SK-N-SH (cell line): ENCODE measurements around the gene NOXA1. TPM values are rescaled to one million over a fixed set of nuclear protein-coding genes. Genes with fewer than 3 reads are reported as not detected.

ENCODE experiments used
- CTCF ChIA-PET: fragments of 300-600, 350-600 bp; formaldehyde crosslinking; extraction: SDS; loops from one replicate; lab custom pipeline; 2021; lab: Yijun Ruan, JAX
- POLR2A ChIA-PET: fragments of 350-600 bp; sonication (Branson Sonifier 250); formaldehyde crosslinking; extraction: SDS; loops from one replicate; lab custom pipeline; 2020; ENCODE audit warnings: antibody characterized with exemption, inconsistent platforms; lab: Yijun Ruan, JAX
- DNase-seq: peaks from one replicate; pipeline ENCODE4 v3.0.0; 2012
- H2AFZ ChIP-seq: fragments of 200-600 bp; sonication (generic); 2 replicates; pipeline ENCODE4 v1.8.1; 2016; ENCODE audit warnings: antibody characterized with exemption, mild to moderate bottlenecking, low read depth
- H3F3A ChIP-seq: fragments of 200-600 bp; sonication (generic); replicated peaks from 2 replicates; pipeline ENCODE3; 2016; ENCODE audit warnings: antibody characterized with exemption, mild to moderate bottlenecking; ENCODE audit not compliant: insufficient read depth
- H3K27ac ChIP-seq, 2 experiments: fragments of 200-500 bp in 1 of 2; fragments of 200-600 bp in 1 of 2; sonication (Bioruptor generic) in 1 of 2; sonication (generic), shearing (Covaris generic) in 1 of 2; 2 replicates each; pipeline versions ENCODE4 v1.5.1 to v1.6.1; 2014 to 2016; ENCODE audit warnings: low read depth in 2 of 2, inconsistent platforms in 1 of 2, low read length in 1 of 2, mild to moderate bottlenecking in 1 of 2, mixed read lengths in 1 of 2
- H3K27me3 ChIP-seq: fragments of 200-600 bp; sonication (generic), shearing (Covaris generic); 2 replicates; pipeline ENCODE4 v1.6.1; 2016; ENCODE audit warnings: mixed run types; ENCODE audit not compliant: insufficient read depth
- H3K36me3 ChIP-seq, 2 experiments: fragments of 200-500 bp in 1 of 2; fragments of 200-600 bp in 1 of 2; sonication (Bioruptor generic) in 1 of 2; sonication (generic) in 1 of 2; replicated peaks in 1 of 2; 2 replicates each; pipeline versions ENCODE3 to v1.5.1; 2014 to 2016; ENCODE audit warnings: low read length in 1 of 2, mild to moderate bottlenecking in 1 of 2; ENCODE audit not compliant: insufficient read depth in 2 of 2, control insufficient read depth in 1 of 2
- H3K4me1 ChIP-seq, 2 experiments: fragments of 200-500 bp in 1 of 2; fragments of 200-600 bp in 1 of 2; sonication (Bioruptor generic) in 1 of 2; sonication (generic), shearing (Covaris generic) in 1 of 2; 2 replicates each; pipeline versions ENCODE4 v1.5.1 to v1.6.1; 2014 to 2016; ENCODE audit warnings: low read depth in 1 of 2, low read length in 1 of 2, mixed run types in 1 of 2; ENCODE audit not compliant: insufficient read depth in 2 of 2, control insufficient read depth in 1 of 2
- H3K4me2 ChIP-seq: fragments of 200-600 bp; sonication (generic), shearing (Covaris generic); 2 replicates; pipeline ENCODE4 v1.6.1; 2017; ENCODE audit warnings: mixed run types
- H3K4me3 ChIP-seq, 2 experiments: fragments of 200-500 bp in 1 of 2; fragments of 200-600 bp in 1 of 2; sonication (Bioruptor generic) in 1 of 2; sonication (generic), shearing (Covaris generic) in 1 of 2; 2 replicates each; pipeline versions ENCODE4 v1.5.1 to v1.8.1; 2014 to 2016; ENCODE audit warnings: low read depth in 2 of 2, inconsistent platforms in 1 of 2, low read length in 1 of 2, mild to moderate bottlenecking in 1 of 2, mixed read lengths in 1 of 2, moderate library complexity in 1 of 2
- H3K79me2 ChIP-seq: fragments of 200-600 bp; sonication (generic); 2 replicates; pipeline ENCODE4 v1.8.1; 2017; ENCODE audit warnings: mild to moderate bottlenecking; ENCODE audit not compliant: insufficient read depth
- H3K9ac ChIP-seq: fragments of 200-600 bp; sonication (generic); 2 replicates; pipeline ENCODE4 v1.6.1; 2017; ENCODE audit warnings: mixed run types
- H3K9me2 ChIP-seq: fragments of 200-600 bp; sonication (generic); 2 replicates; pipeline ENCODE4 v1.6.1; 2017; ENCODE audit warnings: mixed run types
- H3K9me3 ChIP-seq: fragments of 200-600 bp; sonication (generic); 2 replicates; pipeline ENCODE4 v1.6.1; 2017; ENCODE audit warnings: mixed run types, mild to moderate bottlenecking, moderate library complexity
- H4K20me1 ChIP-seq: fragments of 200-600 bp; sonication (generic); 2 replicates; pipeline ENCODE4 v1.6.1; 2017; ENCODE audit warnings: mild to moderate bottlenecking, mixed run types; ENCODE audit not compliant: insufficient read depth
- CTCF ChIP-seq: fragments of 200-600 bp; sonication (generic); IDR thresholded peaks from 2 replicates; pipeline ENCODE4 v1.6.1; 2017; ENCODE audit warnings: antibody characterized with exemption, mild to moderate bottlenecking, moderate library complexity
- EP300 ChIP-seq, 2 experiments: IDR thresholded peaks; 2 replicates each; pipeline versions ENCODE4 v1.4.0 to v1.6.1; 2012; ENCODE audit warnings: borderline replicate concordance in 1 of 2, low read depth in 1 of 2, low read length in 1 of 2
- FOSL2 ChIP-seq: IDR thresholded peaks from 2 replicates; pipeline ENCODE4 v1.4.0; 2012; ENCODE audit warnings: low read depth, mild to moderate bottlenecking, moderate library complexity, borderline replicate concordance
- FOXJ3 ChIP-seq: sonication (generic); formaldehyde crosslinking; IDR thresholded peaks from 2 replicates; pipeline ENCODE4 v1.5.1; 2020; ENCODE audit warnings: mild to moderate bottlenecking, missing genetic modification reagents
- GABPA ChIP-seq: IDR thresholded peaks from 2 replicates; pipeline ENCODE4 v1.4.0; 2012; ENCODE audit warnings: low read depth, mild to moderate bottlenecking
- MEF2A ChIP-seq: IDR thresholded peaks from 2 replicates; pipeline ENCODE4 v1.4.0; 2012; ENCODE audit warnings: low read depth, borderline replicate concordance
- PBX3 ChIP-seq: IDR thresholded peaks from 2 replicates; pipeline ENCODE4; 2012
- RAD21 ChIP-seq: IDR thresholded peaks from 2 replicates; pipeline ENCODE4 v1.6.1; 2012; ENCODE audit warnings: mild to moderate bottlenecking, low read length
- RCOR1 ChIP-seq: fragments of 150-350 bp; IDR thresholded peaks from 2 replicates; pipeline ENCODE4 v1.6.1; 2017; ENCODE audit warnings: antibody characterized with exemption, low read length
- SIN3A ChIP-seq: IDR thresholded peaks from 2 replicates; pipeline ENCODE4 v1.6.1; 2012; ENCODE audit warnings: low read depth, mild to moderate bottlenecking, low read length, moderate library complexity, borderline replicate concordance
- USF2 ChIP-seq: fragments of 150-350 bp; IDR thresholded peaks from 2 replicates; pipeline ENCODE4 v1.6.1; 2017; ENCODE audit warnings: antibody characterized with exemption, low read length, low read depth, borderline replicate concordance
- ZBTB33 ChIP-seq: IDR thresholded peaks from 2 replicates; pipeline ENCODE4 v1.4.0; 2012; ENCODE audit warnings: low read depth, borderline replicate concordance
- WGBS: methylation state at CpG from one replicate; pipeline ENCODE4 v1.1.6; 2017; ENCODE audit warnings: low lambda C conversion rate; 5-methylcytosine and 5-hydroxymethylcytosine counted together
- polyA plus RNA-seq, 3 experiments: library from polyadenylated mRNA; depleted of rRNA; stranded (reverse); fragments of >200 nt; gene quantifications; 2 replicates each; pipeline ENCODE4 v1.2.3, GENCODE V29; 2012

The NOXA1 gene
- polyA plus RNA-seq, 1 of the 3 experiments (the other 2 are of a cell fraction) = 0.39 TPM

GRCh38 chr9:137447722-137448601 is 24.8 kb downstream of the NOXA1 start:
- no peak overlapping the region for H2AFZ ChIP-seq
- peaks cover 3 to 20% of the 10 kb centered on the region in 2 experiments for H3K36me3 ChIP-seq
- H3K4me1 ChIP-seq = peaks cover 0 to 7% of the 10 kb centered on the region in 2 experiments; a peak in 2 of 4 replicates
- DNase-seq = no peak
- H3K9ac ChIP-seq = no peak overlapping the region
- H3K27ac ChIP-seq = no peak overlapping the region; a peak in 1 of 4 replicates
- CTCF ChIA-PET = interaction anchor here (0.6 to 7.0 kb wide), 5 partner anchors 8 to 161 kb away, joined by 3 to 53 read pairs (median 5); partner anchors contain the start of genes EXD3 and NRARP
- no peaks in the 10 kb centered on the region for H3K79me2 ChIP-seq
- 94% methylated on average over 7 of the region's 27 CpGs for WGBS
- no peak overlapping the region for H3K4me3 ChIP-seq
- no peaks in the 10 kb centered on the region for H3K27me3 ChIP-seq
- H4K20me1 ChIP-seq = no peaks in the 10 kb centered on the region
- H3K9me3 ChIP-seq = no peaks in the 10 kb centered on the region
- H3K4me2 ChIP-seq = no peak overlapping the region
- TF ChIP-seq EP300 (IDR thresholded peaks at IDR 0.05; ENCODE audit: borderline replicate concordance in 1 of 2, low read depth in 1 of 2, low read length in 1 of 2) (no peak), RCOR1 (no peak), MEF2A (no peak), CTCF (no peak), RAD21 (no peak), FOXJ3 (CRISPR knock-in tag) (no peak), SIN3A (no peak), ZBTB33 (no peak), GABPA (no peak), FOSL2 (no peak), PBX3 (no peak), USF2 (no peak)
- POLR2A ChIA-PET = no interaction called here
- H3F3A ChIP-seq = peaks cover 3% of the 10 kb centered on the region
- no peaks in the 10 kb centered on the region for H3K9me2 ChIP-seq
